Uterus (tissue), 4 donors: ENCODE data around the gene HINT1. TPM values are rescaled to one million over a fixed set of nuclear protein-coding genes. Genes with fewer than 3 reads are reported as not detected.
"Not testable (repeated sequence)": the region's sequence is repeated elsewhere in the genome, so short reads cannot be mapped to it uniquely, and the experiment has no call there.

ENCODE experiments used
- DNase-seq, 2 donors: peaks; one replicate each; pipeline ENCODE4 v3.0.0-alpha.2; 2019 to 2020
- H3K27ac ChIP-seq, 2 donors: fragments of 200-600 bp; sonication (generic); 1 replicate in 1 of 2; 2 replicates in 1 of 2; pipeline ENCODE4 v1.5.1; 2016 to 2018
- H3K27me3 ChIP-seq, 2 donors: fragments of 200-600 bp; sonication (generic); one replicate each; pipeline ENCODE4 v1.5.1; 2018 to 2019; ENCODE audit warnings: control low read depth in 1 of 2
- H3K36me3 ChIP-seq, 2 donors: fragments of 200-600 bp; sonication (generic); one replicate each; pipeline ENCODE4 v1.5.1; 2019; ENCODE audit warnings: control low read depth in 1 of 2
- H3K4me1 ChIP-seq, 2 donors: fragments of 200-600 bp; sonication (generic); one replicate each; pipeline ENCODE4 v1.5.1; 2018 to 2019; ENCODE audit warnings: control low read depth in 1 of 2
- H3K4me3 ChIP-seq, 2 donors: fragments of 200-600 bp; sonication (generic); 1 replicate in 1 of 2; 2 replicates in 1 of 2; pipeline ENCODE4 v1.5.1; 2018 to 2019; ENCODE audit warnings: mild to moderate bottlenecking in 1 of 2
- H3K9me3 ChIP-seq, 2 donors: fragments of 200-600 bp; sonication (generic); one replicate each; pipeline ENCODE4 v1.5.1; 2019; ENCODE audit warnings: control low read depth in 1 of 2
- CTCF ChIP-seq, 4 experiments: fragments of 200-600 bp in 2 of 4; fragments of 450-650 bp in 2 of 4; sonication (generic) in 2 of 4; IDR thresholded peaks; one replicate each; pipeline ENCODE4 v1.5.1; 2016 to 2019; ENCODE audit warnings: antibody characterized with exemption in 4 of 4, mild to moderate bottlenecking in 2 of 4, moderate library complexity in 1 of 4
- POLR2A ChIP-seq, 2 donors: fragments of 450-650 bp; IDR thresholded peaks; one replicate each; pipeline ENCODE4 v1.6.1; 2016; ENCODE audit warnings: antibody characterized with exemption in 2 of 2, mild to moderate bottlenecking in 1 of 2, moderate library complexity in 1 of 2
- intact Hi-C: fragments of 100-400 bp; cut with DNase I; formaldehyde crosslinking; loops from one replicate; pipeline ENCODE4 v1.15.1; 2023; ENCODE audit warnings: low total_unique reads
- total RNA-seq, 4 donors: library from RNA; depleted of rRNA in 3 of 4; stranded (reverse); fragments of >200 nt in 3 of 4; gene quantifications; one replicate each; pipeline versions ENCODE4 v1.1.0 to v1.2.4, GENCODE V29; 2014 to 2023
- donor health status: DM: yes; HTN: yes; CAD: no.

Gene HINT1
- total RNA-seq, 4 donors from 2014 or later, result 86.1 to 683 (median 196) TPM

- Histone ChIP-seq H3K4me3 (no peak overlapping the region), H3K27me3 (no peaks in the 10 kb centered on the region), H3K9me3 (no peaks in the 10 kb centered on the region), H3K36me3 (no peaks in the 10 kb centered on the region), H3K4me1 (no peaks in the 10 kb centered on the region), H3K27ac (no peak overlapping the region)
- intact Hi-C loops, result no loop called here
- TF ChIP-seq CTCF (IDR thresholded peaks at IDR 0.05), result no peak
- no peak for TF ChIP-seq POLR2A (IDR thresholded peaks at IDR 0.05)
- DNase-seq, result no peak
Observed at GRCh38 chr5:131142970-131143617, 22.0 kb downstream of the HINT1 start.

GRCh38 chr5:131139321-131139720 is 25.7 kb downstream of the HINT1 start:
- DNase-seq, result no peak
- intact Hi-C loops, result no loop called here
- Histone ChIP-seq H3K4me3 (no peak overlapping the region), H3K27me3 (no peaks in the 10 kb centered on the region), H3K9me3 (no peaks in the 10 kb centered on the region), H3K27ac (no peak overlapping the region), H3K36me3 (no peaks in the 10 kb centered on the region), H3K4me1 (no peaks in the 10 kb centered on the region)
- TF ChIP-seq POLR2A (IDR thresholded peaks at IDR 0.05), result no peak
- TF ChIP-seq CTCF (IDR thresholded peaks at IDR 0.05), result no peak

- DNase-seq, intact Hi-C loops, H3K27me3 ChIP-seq, H3K4me1 ChIP-seq, H3K36me3 ChIP-seq, H3K4me3 ChIP-seq, H3K27ac ChIP-seq, H3K9me3 ChIP-seq: not testable (repeated sequence)
Observed at GRCh38 chr5:131138406-131138805, 26.6 kb downstream of the HINT1 start.

GRCh38 chr5:131133091-131133490 is 32.0 kb downstream of the HINT1 start:
- H3K4me3 ChIP-seq, H3K9me3 ChIP-seq, H3K36me3 ChIP-seq, DNase-seq, H3K27me3 ChIP-seq, H3K4me1 ChIP-seq, H3K27ac ChIP-seq, intact Hi-C loops: not testable (repeated sequence)

GRCh38 chr5:131129306-131129705 is 35.8 kb downstream of the HINT1 start:
- no peaks in the 10 kb centered on the region for H3K36me3 ChIP-seq
- H3K4me1 ChIP-seq, result no peaks in the 10 kb centered on the region
- no peaks in the 10 kb centered on the region for H3K27me3 ChIP-seq
- intact Hi-C loops, result no loop called here
- H3K4me3 ChIP-seq, result no peak overlapping the region
- H3K9me3 ChIP-seq, result no peaks in the 10 kb centered on the region
- no peak for DNase-seq
- TF ChIP-seq POLR2A (IDR thresholded peaks at IDR 0.05) (no peak), CTCF (IDR thresholded peaks at IDR 0.05) (no peak)
- no peak overlapping the region for H3K27ac ChIP-seq

GRCh38 chr5:131127244-131127643 is 37.8 kb downstream of the HINT1 start:
- intact Hi-C loops, H3K27ac ChIP-seq: not testable (repeated sequence)

GRCh38 chr5:131114754-131115153 is 50.3 kb downstream of the HINT1 start:
- intact Hi-C loops, result no loop called here
- Histone ChIP-seq H3K36me3 (no peaks in the 10 kb centered on the region), H3K4me1 (no peaks in the 10 kb centered on the region), H3K4me3 (no peak overlapping the region), H3K27ac (no peak overlapping the region), H3K27me3 (no peaks in the 10 kb centered on the region), H3K9me3 (no peaks in the 10 kb centered on the region)
- TF ChIP-seq CTCF (IDR thresholded peaks at IDR 0.05), result no peak
- TF ChIP-seq POLR2A (IDR thresholded peaks at IDR 0.05), result no peak
- no peak for DNase-seq

More at GRCh38 chr5:131127244-131127643, 37.8 kb downstream of the HINT1 start:
- H3K4me1 ChIP-seq, H3K4me3 ChIP-seq, DNase-seq, H3K36me3 ChIP-seq, H3K9me3 ChIP-seq, H3K27me3 ChIP-seq: not testable (repeated sequence)
